ENCODE results near the gene SPOCD1.

SPOCD1 gene

GRCh38 chr1:31793586-31794285, 22.1 kb downstream of the SPOCD1 start:
- Histone ChIP-seq H3K9me3 (no peaks in the 10 kb centered on the region), H3K36me3 (replicated peaks) (no peaks in the 10 kb centered on the region), H3K4me3 (no peak overlapping the region), H3K4me1 (peaks cover 4% of the 10 kb centered on the region; the same call in 1 of the 2 replicates), H3K27me3 (ENCODE audit: low read depth) (peaks cover 4% of the 10 kb centered on the region; the same call in 1 of the 2 replicates)
- in situ Hi-C loops (cut with MboI; ENCODE audit: low sequenced_read_pairs), result no loop called here
- DNase-seq (ENCODE audit: low spot score in 2 of 2), result no peak

GRCh38 chr1:31793086-31793485, 22.7 kb downstream of the SPOCD1 start:
- no peak for DNase-seq (ENCODE audit: low spot score in 2 of 2)
- Histone ChIP-seq H3K27me3 (ENCODE audit: low read depth) (peaks cover 4% of the 10 kb centered on the region; the same call in 1 of the 2 replicates), H3K9me3 (no peaks in the 10 kb centered on the region), H3K4me3 (no peak overlapping the region), H3K4me1 (peaks cover 5% of the 10 kb centered on the region; the same call in 1 of the 2 replicates), H3K36me3 (replicated peaks) (no peaks in the 10 kb centered on the region)
- in situ Hi-C loops (cut with MboI; ENCODE audit: low sequenced_read_pairs), result no loop called here

GRCh38 chr1:31792541-31792940, 23.3 kb downstream of the SPOCD1 start:
- H3K36me3 ChIP-seq (replicated peaks), result no peaks in the 10 kb centered on the region
- DNase-seq (ENCODE audit: low spot score in 2 of 2), result no peak
- H3K27me3 ChIP-seq (ENCODE audit: low read depth), result peaks cover under 1% of the 10 kb centered on the region; the same call in 1 of the 2 replicates
- no peak overlapping the region for H3K4me3 ChIP-seq
- no peaks in the 10 kb centered on the region for H3K9me3 ChIP-seq
- peaks cover 11% of the 10 kb centered on the region; the same call in 1 of the 2 replicates for H3K4me1 ChIP-seq
- in situ Hi-C loops (cut with MboI; ENCODE audit: low sequenced_read_pairs), result no loop called here

- Histone ChIP-seq H3K9me3 (no peaks in the 10 kb centered on the region), H3K4me3 (no peak overlapping the region), H3K4me1 (peaks cover 11% of the 10 kb centered on the region; the same call in 1 of the 2 replicates), H3K27me3 (ENCODE audit: low read depth) (no peaks in the 10 kb centered on the region; the same call in 1 of the 2 replicates), H3K36me3 (replicated peaks) (no peaks in the 10 kb centered on the region)
- no peak for DNase-seq (ENCODE audit: low spot score in 2 of 2)
- in situ Hi-C loops (cut with MboI; ENCODE audit: low sequenced_read_pairs), result no loop called here
Measured at GRCh38 chr1:31792116-31792515, 23.7 kb downstream of the SPOCD1 start.

DNA sequence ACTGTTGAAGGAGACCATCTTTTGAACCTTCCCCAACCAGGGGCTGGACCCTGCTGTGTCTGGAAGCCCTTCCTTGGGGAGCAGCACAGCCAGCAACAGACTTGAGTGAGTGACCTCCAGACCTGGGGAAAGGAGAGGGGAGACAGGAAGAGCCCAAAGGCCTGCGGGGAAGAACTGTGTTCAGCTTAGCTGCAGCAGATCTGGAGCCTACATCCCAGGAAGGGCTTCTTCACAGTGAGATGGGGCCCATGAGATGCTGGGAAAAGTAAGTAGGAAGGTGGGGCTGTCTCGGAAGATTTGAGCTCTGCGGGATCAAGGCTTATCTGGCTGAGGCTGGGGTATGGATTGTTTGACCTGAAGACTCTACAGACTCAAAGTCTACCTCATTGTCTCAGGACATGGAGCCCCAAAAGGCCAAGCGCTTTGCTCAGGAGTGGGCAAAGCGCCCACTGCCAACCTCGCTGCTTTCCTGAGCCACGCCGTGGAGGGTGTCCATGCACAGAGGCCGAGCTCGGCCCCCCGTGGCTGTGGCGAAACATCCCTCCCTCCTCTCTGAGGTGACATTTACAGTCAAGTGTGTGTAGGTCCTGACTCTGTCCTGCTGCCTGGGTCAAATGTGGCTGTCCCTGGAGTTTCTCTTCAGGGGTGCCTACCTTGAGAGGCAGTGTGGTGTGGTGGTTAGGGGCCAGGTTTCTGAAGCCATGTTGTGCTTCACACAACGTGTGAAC, 24.5 kb downstream of the SPOCD1 start:
- Histone ChIP-seq H3K36me3 (replicated peaks) (no peaks in the 10 kb centered on the region), H3K4me3 (no peak overlapping the region), H3K9me3 (no peaks in the 10 kb centered on the region), H3K4me1 (peaks cover 11% of the 10 kb centered on the region; the same call in 1 of the 2 replicates), H3K27me3 (ENCODE audit: low read depth) (no peaks in the 10 kb centered on the region; the same call in 1 of the 2 replicates)
- in situ Hi-C loops (cut with MboI; ENCODE audit: low sequenced_read_pairs), result no loop called here
- DNase-seq (ENCODE audit: low spot score in 2 of 2), result no peak

GRCh38 chr1:31790641-31791091, 25.2 kb downstream of the SPOCD1 start:
- in situ Hi-C loops (cut with MboI; ENCODE audit: low sequenced_read_pairs), result no loop called here
- H3K9me3 ChIP-seq, result no peaks in the 10 kb centered on the region
- no peak overlapping the region for H3K4me3 ChIP-seq
- no peak for DNase-seq (ENCODE audit: low spot score in 2 of 2)
- H3K36me3 ChIP-seq (replicated peaks), result no peaks in the 10 kb centered on the region
- H3K4me1 ChIP-seq, result peaks cover 11% of the 10 kb centered on the region; the same call in 1 of the 2 replicates
- no peaks in the 10 kb centered on the region; the same call in 1 of the 2 replicates for H3K27me3 ChIP-seq (ENCODE audit: low read depth)

DNA sequence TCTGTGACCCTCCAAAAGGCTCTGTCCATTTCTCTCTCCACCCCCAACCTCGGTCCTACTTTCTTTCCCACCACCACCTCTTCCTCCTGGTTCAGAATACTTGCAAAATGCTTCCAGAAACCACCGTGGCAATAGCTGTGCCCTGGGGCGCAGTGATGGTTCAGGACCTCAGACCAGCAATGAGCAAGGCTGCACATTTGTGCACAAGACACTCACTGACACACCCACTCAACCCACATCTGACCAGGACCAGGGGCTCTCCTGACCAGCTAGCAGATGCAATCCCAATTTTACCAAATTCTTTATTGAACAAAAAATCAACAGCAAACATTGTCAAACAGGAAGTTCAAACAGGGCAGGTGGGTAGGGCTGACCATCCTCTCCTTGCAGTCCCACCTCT, 25.7 kb downstream of the SPOCD1 start:
- no peaks in the 10 kb centered on the region for H3K36me3 ChIP-seq (replicated peaks)
- peaks cover 11% of the 10 kb centered on the region; the same call in 1 of the 2 replicates for H3K4me1 ChIP-seq
- H3K4me3 ChIP-seq, result no peak overlapping the region
- DNase-seq (ENCODE audit: low spot score in 2 of 2), result no peak
- no peaks in the 10 kb centered on the region; the same call in 1 of the 2 replicates for H3K27me3 ChIP-seq (ENCODE audit: low read depth)
- in situ Hi-C loops (cut with MboI; ENCODE audit: low sequenced_read_pairs), result no loop called here
- H3K9me3 ChIP-seq, result no peaks in the 10 kb centered on the region

DNA sequence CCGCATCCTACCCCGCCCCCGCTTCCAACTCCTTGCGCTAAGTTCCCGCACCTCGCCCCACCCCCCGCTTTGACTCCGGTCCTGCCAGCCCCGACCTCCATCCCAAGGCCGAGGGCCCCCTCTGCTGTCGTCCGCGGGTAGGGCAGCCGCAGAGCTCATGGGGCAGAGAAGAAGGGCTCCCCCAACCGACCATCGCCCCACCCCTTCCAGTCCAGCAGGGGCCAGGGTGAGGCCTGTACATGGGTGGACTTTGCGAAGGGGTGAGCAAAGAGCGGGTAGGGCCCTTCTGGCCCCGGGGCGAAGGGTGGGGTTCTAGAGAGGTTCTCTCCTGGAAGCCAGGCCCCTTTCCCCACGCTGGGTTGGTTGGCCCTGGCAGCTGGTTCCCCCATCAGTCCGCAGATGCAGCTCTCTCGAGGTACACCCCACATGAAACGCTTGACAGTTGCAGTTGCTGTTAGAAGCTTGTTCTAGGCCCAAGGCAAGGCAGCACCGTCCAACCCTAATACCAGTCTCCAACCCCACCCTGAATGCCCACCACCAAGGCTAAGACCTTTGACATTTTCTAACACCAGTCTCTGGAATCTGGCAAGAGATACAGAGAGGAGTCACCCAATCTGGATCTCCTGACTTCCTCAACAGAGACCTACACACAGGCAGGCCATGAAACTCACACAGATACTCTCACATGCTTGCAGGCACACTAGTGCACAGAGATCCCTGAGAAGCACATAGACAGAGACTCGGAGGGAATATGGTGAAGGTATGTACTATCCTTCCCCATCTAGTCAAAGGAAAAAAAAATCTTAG, 26.4 kb downstream of the SPOCD1 start:
- no peaks in the 10 kb centered on the region for H3K36me3 ChIP-seq (replicated peaks)
- peak overlapping the region; percentile 60 for H3K4me3 ChIP-seq
- peak; percentile 74 to 99 for DNase-seq (ENCODE audit: low spot score in 2 of 2)
- in situ Hi-C loops (cut with MboI; ENCODE audit: low sequenced_read_pairs), result no loop called here
- H3K4me1 ChIP-seq, result peaks cover 11% of the 10 kb centered on the region; the same call in 1 of the 2 replicates
- no peaks in the 10 kb centered on the region for H3K27me3 ChIP-seq (ENCODE audit: low read depth)
- no peaks in the 10 kb centered on the region for H3K9me3 ChIP-seq

- Histone ChIP-seq H3K9me3 (no peaks in the 10 kb centered on the region), H3K27me3 (ENCODE audit: low read depth) (no peaks in the 10 kb centered on the region), H3K4me3 (peak overlapping the region; percentile 60), H3K4me1 (peaks cover 11% of the 10 kb centered on the region; the same call in 1 of the 2 replicates), H3K36me3 (replicated peaks) (no peaks in the 10 kb centered on the region)
- in situ Hi-C loops (cut with MboI; ENCODE audit: low sequenced_read_pairs), result no loop called here
- peak in 1 of 2 experiments; percentile 36 for DNase-seq (ENCODE audit: low spot score in 2 of 2)
Measured at GRCh38 chr1:31788825-31789256, 27.0 kb downstream of the SPOCD1 start.

GRCh38 chr1:31788138-31788824, 27.5 kb downstream of the SPOCD1 start:
- Histone ChIP-seq H3K4me1 (peaks cover 11% of the 10 kb centered on the region; the same call in 1 of the 2 replicates), H3K9me3 (no peaks in the 10 kb centered on the region)
- in situ Hi-C loops (cut with MboI; ENCODE audit: low sequenced_read_pairs), result no loop called here

DNA sequence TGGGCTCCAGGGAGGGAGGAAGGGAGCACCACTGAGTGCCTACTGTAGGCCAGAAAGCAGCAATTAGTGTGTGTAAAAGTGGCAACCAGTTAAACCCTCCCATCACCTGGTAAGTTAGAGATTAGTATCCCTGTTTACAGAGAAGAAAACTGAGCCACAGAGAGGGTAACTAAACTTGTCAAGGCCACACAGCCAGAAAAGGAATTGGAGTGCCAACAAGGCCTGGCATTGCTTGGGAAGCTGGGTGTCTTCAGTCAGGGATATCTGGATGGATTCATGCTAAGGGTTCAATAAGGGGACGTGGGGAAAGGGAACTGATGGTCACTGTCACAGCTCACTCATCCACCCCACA, 28.1 kb downstream of the SPOCD1 start:
- DNase-seq (ENCODE audit: low spot score in 2 of 2), result no peak
- no peaks in the 10 kb centered on the region for H3K27me3 ChIP-seq (ENCODE audit: low read depth)
- peaks cover 11% of the 10 kb centered on the region; the same call in 1 of the 2 replicates for H3K4me1 ChIP-seq
- in situ Hi-C loops (cut with MboI; ENCODE audit: low sequenced_read_pairs), result no loop called here
- no peaks in the 10 kb centered on the region for H3K36me3 ChIP-seq (replicated peaks)
- peak overlapping the region; percentile 60 for H3K4me3 ChIP-seq
- no peaks in the 10 kb centered on the region for H3K9me3 ChIP-seq

More at GRCh38 chr1:31788138-31788824, 27.5 kb downstream of the SPOCD1 start:
- Histone ChIP-seq H3K36me3 (replicated peaks) (no peaks in the 10 kb centered on the region), H3K4me3 (peak overlapping the region; percentile 60), H3K27me3 (ENCODE audit: low read depth) (no peaks in the 10 kb centered on the region)
- peak; percentile 88 to 97 for DNase-seq (ENCODE audit: low spot score in 2 of 2)

DNA sequence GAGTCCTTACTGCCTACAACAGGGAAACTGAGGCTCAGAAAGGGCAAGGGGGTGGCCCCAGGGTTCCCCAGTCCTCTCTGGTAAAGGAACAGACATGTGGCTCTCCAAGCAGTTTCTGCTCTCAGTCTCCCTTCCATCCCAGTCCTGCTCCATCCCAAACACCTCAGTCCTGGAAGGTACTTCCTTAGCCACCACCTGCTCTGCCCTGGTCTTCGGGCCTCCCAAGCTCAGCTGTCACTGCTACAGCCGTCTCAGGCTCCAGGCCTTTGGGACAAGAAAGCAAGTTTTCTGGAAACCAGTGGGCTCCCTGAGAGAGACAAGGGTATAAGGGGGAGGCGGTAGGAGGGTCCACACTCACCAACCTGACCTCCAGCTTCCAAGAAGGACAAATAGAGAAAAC, 28.6 kb downstream of the SPOCD1 start:
- Histone ChIP-seq H3K4me1 (peaks cover 11% of the 10 kb centered on the region; the same call in 1 of the 2 replicates), H3K36me3 (replicated peaks) (no peaks in the 10 kb centered on the region), H3K4me3 (no peak overlapping the region), H3K27me3 (ENCODE audit: low read depth) (no peaks in the 10 kb centered on the region), H3K9me3 (no peaks in the 10 kb centered on the region)
- DNase-seq (ENCODE audit: low spot score in 2 of 2), result no peak
- in situ Hi-C loops (cut with MboI; ENCODE audit: low sequenced_read_pairs), result no loop called here

Data from HAP-1 (cell line).